Fibroblast of peridontal ligament (primary cell): ENCODE results near the gene HGD.
A peak's percentile ranks its signal among the peaks of the same experiment; 100 is the strongest.
"Not testable (repeated sequence)": the region's sequence is repeated elsewhere in the genome, so short reads cannot be mapped to it uniquely, and the experiment has no call there.

ENCODE experiments used
- DNase-seq: peaks from one replicate; pipeline ENCODE4 v3.0.0-alpha.2; 2010; ENCODE audit errors: extremely low read depth

HGD gene

GRCh38 chr3:120637851-120638559 is 44.0 kb downstream of the HGD start:
- DNase-seq = no peak

GRCh38 chr3:120636795-120637401 is 45.1 kb downstream of the HGD start:
- DNase-seq = no peak

GRCh38 chr3:120634539-120634938 is 47.5 kb downstream of the HGD start:
- DNase-seq = no peak

- no peak for DNase-seq
Measured at GRCh38 chr3:120625159-120625586, 56.9 kb downstream of the HGD start.

- DNase-seq = no peak
Measured at GRCh38 chr3:120623727-120624093, 58.3 kb downstream of the HGD start.

GRCh38 chr3:120622870-120623726 is 58.9 kb downstream of the HGD start:
- peak; percentile 80 for DNase-seq

GRCh38 chr3:120622457-120622856 is 59.6 kb downstream of the HGD start:
- no peak for DNase-seq

GRCh38 chr3:120616745-120617144 is 65.3 kb downstream of the HGD start:
- DNase-seq = not testable (repeated sequence)

GRCh38 chr3:120615847-120616609 is 66.0 kb downstream of the HGD start:
- peak; percentile 44 for DNase-seq

- DNase-seq = no peak
Measured at GRCh38 chr3:120614765-120615164, 67.3 kb downstream of the HGD start.

- DNase-seq = no peak
Measured at GRCh38 chr3:120608506-120608905, 73.5 kb downstream of the HGD start.

- no peak for DNase-seq
Measured at GRCh38 chr3:120604784-120605183, 77.3 kb downstream of the HGD start.

- no peak for DNase-seq
Measured at GRCh38 chr3:120604382-120604781, 77.7 kb downstream of the HGD start.

GRCh38 chr3:120602682-120603081 is 79.4 kb downstream of the HGD start:
- DNase-seq = no peak

- no peak for DNase-seq
Measured at GRCh38 chr3:120601554-120601953, 80.5 kb downstream of the HGD start.

GRCh38 chr3:120599211-120599610 is 82.8 kb downstream of the HGD start:
- no peak for DNase-seq

GRCh38 chr3:120597445-120598049 is 84.5 kb downstream of the HGD start:
- no peak for DNase-seq

- DNase-seq = no peak
Measured at GRCh38 chr3:120596853-120597223, 85.2 kb downstream of the HGD start.

GRCh38 chr3:120596116-120596852 is 85.8 kb downstream of the HGD start, which contains the start of gene NDUFB4:
Gene NDUFB4 (plus strand): TSS chr3:120596336. CDS start chr3:120596360, 24 bp downstream.
- DNase-seq = peak; percentile 99

- no peak for DNase-seq
Measured at GRCh38 chr3:120595788-120596115, 86.3 kb downstream of the HGD start.
